H9 (cell line): ENCODE data around the gene CREG1. TPM values are rescaled to one million over a fixed set of nuclear protein-coding genes. Genes with fewer than 3 reads are reported as not detected.

Source experiments
- DNase-seq: peaks from one replicate; pipeline ENCODE4 v3.0.0-alpha.2; 2017
- H2AFZ ChIP-seq: one replicate; pipeline ENCODE4 v1.6.1; 2013; ENCODE audit warnings: mild to moderate bottlenecking, low read length, control low read depth, moderate library complexity
- H2AK5ac ChIP-seq: 2 replicates; pipeline ENCODE4 v1.6.1; 2013; ENCODE audit warnings: low read length, control low read depth, mixed read lengths; ENCODE audit not compliant: insufficient read length
- H2BK120ac ChIP-seq: one replicate; pipeline ENCODE4 v1.6.1; 2013; ENCODE audit warnings: low read depth, mild to moderate bottlenecking, low read length, control low read depth, inconsistent platforms; ENCODE audit not compliant: poor library complexity, severe bottlenecking
- H2BK12ac ChIP-seq: 2 replicates; pipeline ENCODE4 v1.6.1; 2013; ENCODE audit warnings: low read length, control low read depth, mixed read lengths, low read depth; ENCODE audit not compliant: insufficient read length
- H2BK15ac ChIP-seq: 2 replicates; pipeline ENCODE4 v1.6.1; 2013; ENCODE audit warnings: low read depth, low read length, control low read depth
- H2BK20ac ChIP-seq: one replicate; pipeline ENCODE4 v1.6.1; 2013; ENCODE audit warnings: low read depth, mild to moderate bottlenecking, low read length, control low read depth, inconsistent platforms; ENCODE audit not compliant: poor library complexity, severe bottlenecking
- H2BK5ac ChIP-seq: 2 replicates; pipeline ENCODE4 v1.6.1; 2013; ENCODE audit warnings: low read length, control low read depth, mixed read lengths; ENCODE audit not compliant: insufficient read length
- H3K14ac ChIP-seq: 2 replicates; pipeline ENCODE4 v1.6.1; 2013; ENCODE audit warnings: low read length, control low read depth; ENCODE audit not compliant: insufficient read depth
- H3K18ac ChIP-seq: 2 replicates; pipeline ENCODE4 v1.6.1; 2013; ENCODE audit warnings: low read depth, mild to moderate bottlenecking, mixed read lengths, low read length, control low read depth; ENCODE audit not compliant: insufficient read length
- H3K23ac ChIP-seq: 2 replicates; pipeline ENCODE4 v1.6.1; 2013; ENCODE audit warnings: low read length, control low read depth, mixed read lengths, low read depth; ENCODE audit not compliant: insufficient read length
- H3K23me2 ChIP-seq: 2 replicates; pipeline ENCODE4 v1.6.1; 2013; ENCODE audit warnings: low read depth, mild to moderate bottlenecking, mixed read lengths, low read length, control low read depth; ENCODE audit not compliant: insufficient read length, poor library complexity, severe bottlenecking
- H3K27ac ChIP-seq: 2 replicates; pipeline ENCODE4 v1.5.1; 2013; ENCODE audit warnings: low read length, control low read depth, mixed read lengths, low read depth; ENCODE audit not compliant: insufficient read length
- H3K27me3 ChIP-seq: 2 replicates; pipeline ENCODE4 v1.6.1; 2013; ENCODE audit warnings: low read length, control low read depth, inconsistent platforms; ENCODE audit not compliant: insufficient read depth
- H3K4ac ChIP-seq: 2 replicates; pipeline ENCODE4 v1.6.1; 2013; ENCODE audit warnings: low read depth, mild to moderate bottlenecking, control low read depth, inconsistent platforms, low read length, moderate library complexity
- H3K4me1 ChIP-seq: 2 replicates; pipeline ENCODE4 v1.6.1; 2013; ENCODE audit warnings: low read length, control low read depth, inconsistent platforms; ENCODE audit not compliant: insufficient read depth
- H3K4me2 ChIP-seq: 2 replicates; pipeline ENCODE4 v1.6.1; 2013; ENCODE audit warnings: low read length, control low read depth, mixed read lengths; ENCODE audit not compliant: insufficient read length, insufficient read depth
- H3K56ac ChIP-seq: 2 replicates; pipeline ENCODE4 v1.6.1; 2013; ENCODE audit warnings: low read depth, mild to moderate bottlenecking, mixed read lengths, low read length, control low read depth; ENCODE audit not compliant: insufficient read length
- H3K79me1 ChIP-seq: 2 replicates; pipeline ENCODE4 v1.6.1; 2013; ENCODE audit warnings: low read depth, mild to moderate bottlenecking, moderate library complexity, low read length, control low read depth, inconsistent platforms; ENCODE audit not compliant: insufficient read depth, poor library complexity, severe bottlenecking
- H3K79me2 ChIP-seq: 2 replicates; pipeline ENCODE4 v1.6.1; 2013; ENCODE audit warnings: low read length, control low read depth, inconsistent platforms; ENCODE audit not compliant: insufficient read depth
- H3K9ac ChIP-seq: 2 replicates; pipeline ENCODE4 v1.6.1; 2013; ENCODE audit warnings: low read length, control low read depth, mixed read lengths; ENCODE audit not compliant: insufficient read length; ENCODE audit errors: extremely low read depth
- H3K9me3 ChIP-seq: one replicate; pipeline ENCODE4 v1.6.1; 2013; ENCODE audit warnings: low read depth, low read length, inconsistent platforms; ENCODE audit not compliant: control insufficient read depth
- H3T11ph ChIP-seq: one replicate; pipeline ENCODE4 v1.6.1; 2013; ENCODE audit warnings: mild to moderate bottlenecking, low read length, control low read depth, inconsistent platforms
- H4K20me1 ChIP-seq: one replicate; pipeline ENCODE4 v1.6.1; 2013; ENCODE audit not compliant: control insufficient read depth, insufficient read length, insufficient read depth
- H4K5ac ChIP-seq: 2 replicates; pipeline ENCODE4 v1.6.1; 2013; ENCODE audit warnings: low read depth, mild to moderate bottlenecking, mixed read lengths, low read length, control low read depth; ENCODE audit not compliant: insufficient read length
- H4K8ac ChIP-seq: replicated peaks from 2 replicates; pipeline ENCODE4 v1.6.1; 2013; ENCODE audit warnings: low read length, control low read depth, mixed read lengths, low read depth; ENCODE audit not compliant: insufficient read length
- H4K91ac ChIP-seq: 2 replicates; pipeline ENCODE4 v1.6.1; 2013; ENCODE audit warnings: low read depth, mild to moderate bottlenecking, moderate library complexity, mixed read lengths, low read length, control low read depth; ENCODE audit not compliant: insufficient read length
- H3K27ac Mint-ChIP-seq, 3 experiments: 2 replicates in 2 of 3; 3 replicates in 1 of 3; pipeline ENCODE4 v1.8.0; 2020 to 2021; ENCODE audit warnings: mixed read lengths in 3 of 3, mild to moderate bottlenecking in 1 of 3, moderate library complexity in 1 of 3
- H3K27me3 Mint-ChIP-seq: 2 replicates; pipeline ENCODE4 v1.8.0; 2021; ENCODE audit warnings: low read depth, mild to moderate bottlenecking, moderate library complexity, mixed read lengths
- H3K36me3 Mint-ChIP-seq, 3 experiments: 2 replicates in 2 of 3; 3 replicates in 1 of 3; pipeline ENCODE4 v1.8.0; 2020 to 2021; ENCODE audit warnings: low read depth in 3 of 3, mixed read lengths in 3 of 3; ENCODE audit not compliant: insufficient read depth in 1 of 3
- H3K4me1 Mint-ChIP-seq, 2 experiments: 2 replicates each; pipeline ENCODE4 v1.8.0; 2020; ENCODE audit warnings: mixed read lengths in 2 of 2
- H3K4me3 Mint-ChIP-seq, 2 experiments: 2 replicates in 1 of 2; 3 replicates in 1 of 2; pipeline ENCODE4 v1.8.0; 2020 to 2021; ENCODE audit warnings: mild to moderate bottlenecking in 2 of 2, mixed read lengths in 2 of 2, moderate library complexity in 1 of 2
- H3K9me3 Mint-ChIP-seq, 2 experiments: 2 replicates in 1 of 2; 3 replicates in 1 of 2; pipeline ENCODE4 v1.8.0; 2020; ENCODE audit warnings: mild to moderate bottlenecking in 2 of 2, mixed read lengths in 2 of 2, moderate library complexity in 1 of 2
- WGBS: extraction: QIAGEN DNeasy Blood & Tissue Kit; methylation state at CpG from one replicate; pipeline ENCODE4 v1.1.7; 2013; ENCODE audit warnings: missing lambda C conversion rate, low lambda C conversion rate, mixed read lengths; ENCODE audit not compliant: insufficient read length; ENCODE audit errors: extremely low coverage; 5-methylcytosine and 5-hydroxymethylcytosine counted together
- total RNA-seq: library from RNA; stranded (reverse); gene quantifications from 2 replicates; pipeline ENCODE4 v1.2.1, GENCODE V29; 2021
- TF ChIP-seq, protein P1 (sequence below): fragments of 200-600 bp; sonication (generic); conservative IDR thresholded peaks from 3 replicates; pipeline ENCODE4 v1.8.0; 2021; ENCODE audit warnings: antibody characterized with exemption, mild to moderate bottlenecking

CREG1 gene
- total RNA-seq, 1 experiment from 2014 or later = 19.8 TPM

DNA sequence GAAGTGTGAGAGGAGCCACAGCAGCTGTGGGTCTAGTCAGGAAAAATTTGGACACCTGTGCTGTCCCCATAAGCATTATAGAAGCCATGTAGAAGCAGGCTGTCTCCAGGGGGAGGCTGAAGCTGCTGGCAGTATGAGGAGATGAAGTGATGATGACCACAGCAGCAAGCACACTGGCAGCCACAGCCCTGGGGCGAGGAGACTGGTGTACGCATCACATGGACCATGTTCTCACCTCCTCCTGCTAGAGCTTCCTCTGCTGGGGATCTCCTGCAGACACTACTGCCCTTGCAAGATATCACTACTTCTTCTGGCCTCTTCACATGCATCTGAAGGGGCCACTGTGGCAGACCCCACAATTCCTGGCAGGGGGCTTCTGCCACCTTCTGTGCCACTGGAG lies 33.8 kb upstream of the CREG1 start:
- no peak overlapping the region for H2AFZ ChIP-seq
- no peak for DNase-seq
- no peak overlapping the region for H4K8ac ChIP-seq
- H4K20me1 ChIP-seq = no peaks in the 10 kb centered on the region
- H3K27ac ChIP-seq = no peak overlapping the region
- no peak overlapping the region for H3K4ac ChIP-seq
- H3K79me1 ChIP-seq = no peaks in the 10 kb centered on the region
- H3K23me2 ChIP-seq = no peaks in the 10 kb centered on the region
- Mint-ChIP-seq H3K36me3 (peaks cover 0 to 2% (median 0%) of the 10 kb centered on the region in 3 experiments; a peak in 2 of 7 replicates), H3K27ac (no peak overlapping the region; a peak in 1 of 7 replicates), H3K27me3 (peaks cover 3% of the 10 kb centered on the region; the same call in 1 of the 2 replicates), H3K4me1 (no peaks in the 10 kb centered on the region), H3K9me3 (peaks cover 3 to 12% of the 10 kb centered on the region in 2 experiments; a peak in 4 of 5 replicates), H3K4me3 (no peak overlapping the region)
- no peak overlapping the region for H2BK5ac ChIP-seq
- H2BK15ac ChIP-seq = no peak overlapping the region
- no peak overlapping the region for H2BK20ac ChIP-seq
- H2BK120ac ChIP-seq = no peak overlapping the region
- H3T11ph ChIP-seq = no peak overlapping the region
- no peak overlapping the region for H3K9ac ChIP-seq
- no peak overlapping the region for H2AK5ac ChIP-seq
- TF ChIP-seq, protein P1, sequence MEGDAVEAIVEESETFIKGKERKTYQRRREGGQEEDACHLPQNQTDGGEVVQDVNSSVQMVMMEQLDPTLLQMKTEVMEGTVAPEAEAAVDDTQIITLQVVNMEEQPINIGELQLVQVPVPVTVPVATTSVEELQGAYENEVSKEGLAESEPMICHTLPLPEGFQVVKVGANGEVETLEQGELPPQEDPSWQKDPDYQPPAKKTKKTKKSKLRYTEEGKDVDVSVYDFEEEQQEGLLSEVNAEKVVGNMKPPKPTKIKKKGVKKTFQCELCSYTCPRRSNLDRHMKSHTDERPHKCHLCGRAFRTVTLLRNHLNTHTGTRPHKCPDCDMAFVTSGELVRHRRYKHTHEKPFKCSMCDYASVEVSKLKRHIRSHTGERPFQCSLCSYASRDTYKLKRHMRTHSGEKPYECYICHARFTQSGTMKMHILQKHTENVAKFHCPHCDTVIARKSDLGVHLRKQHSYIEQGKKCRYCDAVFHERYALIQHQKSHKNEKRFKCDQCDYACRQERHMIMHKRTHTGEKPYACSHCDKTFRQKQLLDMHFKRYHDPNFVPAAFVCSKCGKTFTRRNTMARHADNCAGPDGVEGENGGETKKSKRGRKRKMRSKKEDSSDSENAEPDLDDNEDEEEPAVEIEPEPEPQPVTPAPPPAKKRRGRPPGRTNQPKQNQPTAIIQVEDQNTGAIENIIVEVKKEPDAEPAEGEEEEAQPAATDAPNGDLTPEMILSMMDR = no peak
- no peak overlapping the region for H3K56ac ChIP-seq
- H4K91ac ChIP-seq = no peak overlapping the region
- H4K5ac ChIP-seq = no peak overlapping the region
- H3K4me1 ChIP-seq = no peaks in the 10 kb centered on the region
- H3K79me2 ChIP-seq = no peaks in the 10 kb centered on the region
- no peaks in the 10 kb centered on the region for H3K9me3 ChIP-seq
- H3K14ac ChIP-seq = no peak overlapping the region
- no peaks in the 10 kb centered on the region for H3K27me3 ChIP-seq
- no peak overlapping the region for H3K18ac ChIP-seq
- whole genome bisulfite sequencing = no CpG with 5 or more reads among the region's 2 CpGs
- H3K4me2 ChIP-seq = no peak overlapping the region
- no peak overlapping the region for H2BK12ac ChIP-seq
- no peak overlapping the region for H3K23ac ChIP-seq
